Measurements from ENCODE around the gene FAAP20.

- TF ChIP-seq POLR2A (IDR thresholded peaks at IDR 0.05; ENCODE audit: low read depth, low read length) (no peak), TAF1 (IDR thresholded peaks at IDR 0.05; ENCODE audit: low read depth, low read length) (no peak), PAX5 (IDR thresholded peaks at IDR 0.05; ENCODE audit: insufficient read depth, low read length, severe bottlenecking) (no peak), POLR2AphosphoS5 (IDR thresholded peaks at IDR 0.05; ENCODE audit: low read depth, low read length) (no peak)
Measured at GRCh38 chr1:2159124-2159523, 35.4 kb downstream of the FAAP20 start.

Data from GM12891 (cell line).